Endothelial cell (in vitro differentiated cells): ENCODE data around the gene PXYLP1. TPM values are rescaled to one million over a fixed set of nuclear protein-coding genes. Genes with fewer than 3 reads are reported as not detected.
"Not testable (repeated sequence)": the region's sequence is repeated elsewhere in the genome, so short reads cannot be mapped to it uniquely, and the experiment has no call there.

Source experiments
- DNase-seq: peaks from one replicate; pipeline ENCODE4 v3.0.0; 2021; ENCODE audit warnings: low spot score
- H3K27ac Mint-ChIP-seq: one replicate; pipeline ENCODE4 v1.8.0; 2021; ENCODE audit warnings: mixed read lengths, inconsistent platforms; ENCODE audit not compliant: unreplicated experiment
- H3K27me3 Mint-ChIP-seq: one replicate; pipeline ENCODE4 v1.8.0; 2021; ENCODE audit warnings: mild to moderate bottlenecking, moderate library complexity, mixed read lengths, inconsistent platforms; ENCODE audit not compliant: unreplicated experiment
- H3K36me3 Mint-ChIP-seq: one replicate; pipeline ENCODE4 v1.8.0; 2021; ENCODE audit warnings: mild to moderate bottlenecking, low read depth, mixed read lengths, inconsistent platforms; ENCODE audit not compliant: unreplicated experiment
- H3K4me1 Mint-ChIP-seq: one replicate; pipeline ENCODE4 v1.8.0; 2021; ENCODE audit warnings: mild to moderate bottlenecking, mixed read lengths, inconsistent platforms; ENCODE audit not compliant: unreplicated experiment
- H3K4me3 Mint-ChIP-seq: one replicate; pipeline ENCODE4 v1.8.0; 2021; ENCODE audit warnings: mild to moderate bottlenecking, mixed read lengths, inconsistent platforms; ENCODE audit not compliant: unreplicated experiment
- H3K9me3 Mint-ChIP-seq: one replicate; pipeline ENCODE4 v1.8.0; 2021; ENCODE audit warnings: mixed read lengths, inconsistent platforms; ENCODE audit not compliant: unreplicated experiment
- total RNA-seq: library from RNA; stranded (reverse); fragmentation: NEBNext Ultra II Directional; extraction: Animal tissue kit (Norgen Biotek cat#: 25700); gene quantifications from one replicate; pipeline ENCODE4 v1.2.1, GENCODE V29; 2021; ENCODE audit not compliant: unreplicated experiment
- TF ChIP-seq, protein P1 (sequence below): fragments of 200-600 bp; sonication (generic); IDR thresholded peaks from one replicate; pipeline ENCODE4 v1.5.0; 2021; ENCODE audit warnings: antibody characterized with exemption; ENCODE audit not compliant: unreplicated experiment

PXYLP1 gene
- total RNA-seq, 1 donor from 2014 or later, result 4.4 TPM

DNA sequence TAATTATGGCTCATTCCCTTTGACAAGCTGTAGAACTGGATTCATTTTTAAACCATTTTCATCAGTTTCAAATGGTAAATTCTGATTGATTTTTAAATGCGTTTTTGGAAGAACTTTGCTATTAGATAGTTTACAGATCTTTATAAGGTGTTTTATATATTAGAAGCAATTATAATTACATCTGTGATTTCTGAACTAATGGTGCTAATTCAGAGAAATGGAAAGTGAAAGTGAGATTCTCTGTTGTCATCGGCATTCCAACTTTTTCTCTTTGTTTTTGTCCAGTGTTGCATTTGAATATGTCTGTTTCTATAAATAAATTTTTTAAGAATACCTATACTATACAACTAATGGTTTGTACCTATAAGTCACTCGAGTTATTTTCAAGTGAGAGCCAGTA is 62.7 kb downstream of the PXYLP1 start:
- no peak overlapping the region for H3K27ac Mint-ChIP-seq
- H3K36me3 Mint-ChIP-seq, result no peaks in the 10 kb centered on the region
- H3K9me3 Mint-ChIP-seq, result no peaks in the 10 kb centered on the region
- H3K27me3 Mint-ChIP-seq, result peaks cover 6% of the 10 kb centered on the region
- H3K4me1 Mint-ChIP-seq, result peaks cover 13% of the 10 kb centered on the region
- H3K4me3 Mint-ChIP-seq, result no peak overlapping the region
- no peak for DNase-seq
- TF ChIP-seq, protein P1, sequence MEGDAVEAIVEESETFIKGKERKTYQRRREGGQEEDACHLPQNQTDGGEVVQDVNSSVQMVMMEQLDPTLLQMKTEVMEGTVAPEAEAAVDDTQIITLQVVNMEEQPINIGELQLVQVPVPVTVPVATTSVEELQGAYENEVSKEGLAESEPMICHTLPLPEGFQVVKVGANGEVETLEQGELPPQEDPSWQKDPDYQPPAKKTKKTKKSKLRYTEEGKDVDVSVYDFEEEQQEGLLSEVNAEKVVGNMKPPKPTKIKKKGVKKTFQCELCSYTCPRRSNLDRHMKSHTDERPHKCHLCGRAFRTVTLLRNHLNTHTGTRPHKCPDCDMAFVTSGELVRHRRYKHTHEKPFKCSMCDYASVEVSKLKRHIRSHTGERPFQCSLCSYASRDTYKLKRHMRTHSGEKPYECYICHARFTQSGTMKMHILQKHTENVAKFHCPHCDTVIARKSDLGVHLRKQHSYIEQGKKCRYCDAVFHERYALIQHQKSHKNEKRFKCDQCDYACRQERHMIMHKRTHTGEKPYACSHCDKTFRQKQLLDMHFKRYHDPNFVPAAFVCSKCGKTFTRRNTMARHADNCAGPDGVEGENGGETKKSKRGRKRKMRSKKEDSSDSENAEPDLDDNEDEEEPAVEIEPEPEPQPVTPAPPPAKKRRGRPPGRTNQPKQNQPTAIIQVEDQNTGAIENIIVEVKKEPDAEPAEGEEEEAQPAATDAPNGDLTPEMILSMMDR, result no peak

DNA sequence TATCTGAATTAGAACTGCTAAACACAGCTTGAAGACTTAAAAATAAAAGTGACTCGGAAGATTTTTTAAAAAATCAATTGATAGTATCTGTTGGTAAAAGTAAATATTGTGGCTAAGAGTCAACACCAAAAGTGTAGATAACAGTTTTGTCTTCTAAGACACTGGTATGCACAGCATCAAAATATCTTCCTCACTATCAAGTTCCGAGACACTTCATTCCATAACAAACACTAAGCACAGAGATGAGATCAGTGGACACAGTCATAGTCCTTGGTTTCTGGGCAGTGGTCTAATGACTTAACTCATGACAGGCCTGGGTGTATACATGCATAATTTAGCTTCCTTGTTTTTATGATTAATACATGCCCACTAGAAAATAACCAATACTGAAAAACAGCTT is 63.2 kb downstream of the PXYLP1 start:
- TF ChIP-seq, protein P1, result no peak
- Mint-ChIP-seq H3K4me1 (peaks cover 13% of the 10 kb centered on the region), H3K27ac (no peak overlapping the region), H3K9me3 (no peaks in the 10 kb centered on the region), H3K4me3 (no peak overlapping the region), H3K27me3 (peaks cover 6% of the 10 kb centered on the region), H3K36me3 (no peaks in the 10 kb centered on the region)
- DNase-seq, result no peak

DNA sequence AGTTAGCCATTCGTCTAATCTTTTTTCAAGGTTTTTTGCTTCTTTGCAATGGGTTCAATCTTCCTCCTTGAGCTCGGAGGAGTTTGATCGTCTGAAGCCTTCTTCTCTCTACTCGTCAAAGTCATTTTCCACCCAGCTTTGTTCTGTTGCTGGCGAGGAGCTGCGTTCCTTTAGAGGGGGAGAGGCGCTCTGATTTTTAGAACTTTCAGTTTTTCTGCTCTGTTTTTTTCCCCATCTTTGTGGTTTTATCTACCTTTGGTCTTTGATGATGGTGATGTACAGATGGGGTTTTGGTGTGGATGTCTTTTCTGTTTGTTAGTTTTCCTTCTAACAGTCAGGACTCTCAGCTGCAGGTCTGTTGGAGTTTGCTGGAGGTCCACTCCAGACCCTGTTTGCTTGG is 68.8 kb downstream of the PXYLP1 start:
- H3K36me3 Mint-ChIP-seq, H3K4me1 Mint-ChIP-seq, H3K4me3 Mint-ChIP-seq, H3K27me3 Mint-ChIP-seq, DNase-seq, H3K27ac Mint-ChIP-seq, H3K9me3 Mint-ChIP-seq: not testable (repeated sequence)

DNA sequence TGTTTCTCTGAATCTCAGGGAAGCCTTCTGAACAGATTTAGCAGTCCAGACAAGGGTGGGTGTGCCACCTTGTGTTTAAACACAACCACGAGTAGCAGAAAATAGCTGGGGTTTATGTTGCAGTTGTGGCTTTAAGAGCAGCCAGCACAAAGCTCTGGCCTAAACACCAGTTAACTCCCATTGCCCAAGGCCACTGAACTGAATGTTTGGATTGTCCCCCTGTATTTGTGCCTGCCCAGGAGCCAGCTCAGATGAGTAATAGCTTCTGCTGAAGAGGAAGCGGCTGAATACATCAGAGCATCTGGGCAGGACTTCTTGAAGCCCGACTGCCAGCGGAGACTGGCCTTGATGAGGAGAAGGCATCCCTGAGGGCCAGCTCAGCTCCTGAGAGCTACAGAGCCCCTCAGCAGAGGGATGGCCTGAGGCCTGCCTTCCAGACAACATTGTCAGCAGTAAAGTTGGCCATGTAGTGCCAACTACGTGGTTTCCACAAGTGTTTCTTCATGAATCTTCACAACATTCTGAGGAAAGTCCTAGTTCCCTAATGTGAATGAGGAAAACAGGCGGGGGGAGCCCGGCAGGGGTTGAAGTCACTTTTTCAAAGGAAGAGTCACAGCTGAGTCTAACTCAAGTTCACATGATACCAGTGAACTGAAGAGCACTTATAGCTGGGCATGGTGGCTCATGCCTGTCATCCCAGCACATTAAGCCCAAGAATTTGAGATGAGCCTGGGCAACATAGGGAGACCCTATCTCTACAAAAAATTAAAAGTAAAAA is 70.9 kb downstream of the PXYLP1 start:
- Mint-ChIP-seq H3K27ac (no peak overlapping the region), H3K27me3 (peaks cover 2% of the 10 kb centered on the region), H3K4me3 (no peak overlapping the region), H3K36me3 (no peaks in the 10 kb centered on the region), H3K4me1 (peaks cover 3% of the 10 kb centered on the region), H3K9me3 (no peaks in the 10 kb centered on the region)
- DNase-seq, result no peak
- TF ChIP-seq, protein P1, result no peak

DNA sequence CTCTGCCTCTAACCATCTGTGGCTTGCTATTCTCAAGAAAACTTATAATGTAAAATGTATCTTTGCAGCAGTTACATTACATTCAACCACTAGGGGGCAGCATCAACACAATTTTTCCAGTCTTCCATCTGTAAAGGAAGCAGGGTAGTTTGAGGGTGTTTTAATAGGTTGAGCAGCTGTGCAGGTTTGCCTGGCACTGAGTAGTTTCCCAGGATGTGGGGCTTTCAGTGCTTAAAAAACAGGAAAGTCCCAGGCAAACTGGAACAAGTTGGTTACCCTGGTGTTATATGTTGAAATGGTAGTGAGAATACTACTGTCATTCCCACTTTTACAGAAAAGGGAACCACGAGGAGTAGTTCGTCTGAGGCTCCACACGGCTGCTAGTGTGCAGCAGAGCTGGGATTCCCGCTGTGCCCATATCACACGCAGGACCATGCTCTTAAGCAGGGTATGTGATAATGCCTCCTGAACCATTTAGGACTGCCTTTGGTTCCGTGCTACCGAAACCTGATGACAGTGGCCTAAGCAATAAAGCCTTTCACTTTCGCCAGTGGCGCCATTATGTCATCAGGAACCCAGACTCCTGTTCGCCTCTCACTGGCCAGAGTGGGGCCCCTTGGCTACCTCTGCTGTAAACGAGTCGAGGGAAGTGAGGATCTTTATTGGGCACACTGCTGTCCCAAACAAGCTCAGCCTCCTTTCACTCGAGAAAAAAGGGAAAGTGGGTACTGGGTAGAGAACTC is 72.0 kb downstream of the PXYLP1 start:
- H3K4me3 Mint-ChIP-seq, result no peak overlapping the region
- H3K4me1 Mint-ChIP-seq, result peaks cover 4% of the 10 kb centered on the region
- H3K9me3 Mint-ChIP-seq, result no peaks in the 10 kb centered on the region
- H3K27me3 Mint-ChIP-seq, result peaks cover 5% of the 10 kb centered on the region
- no peaks in the 10 kb centered on the region for H3K36me3 Mint-ChIP-seq
- DNase-seq, result peak; percentile 69
- H3K27ac Mint-ChIP-seq, result no peak overlapping the region
- TF ChIP-seq, protein P1, result peak; percentile 96
